SKM-1 (cell line): ENCODE data around the gene DNAI7.

ENCODE experiments used
- DNase-seq: peaks from one replicate; lab custom pipeline; 2025; ENCODE audit not compliant: unreplicated experiment; lab: John Stamatoyannopoulos, UW

Gene DNAI7

GRCh38 chr12:25106818-25107217 lies 88.1 kb downstream of the DNAI7 start:
- no peak for DNase-seq

- no peak for DNase-seq
These were observed 92.6 kb downstream of the DNAI7 start for GRCh38 chr12:25102402-25102801.

DNA sequence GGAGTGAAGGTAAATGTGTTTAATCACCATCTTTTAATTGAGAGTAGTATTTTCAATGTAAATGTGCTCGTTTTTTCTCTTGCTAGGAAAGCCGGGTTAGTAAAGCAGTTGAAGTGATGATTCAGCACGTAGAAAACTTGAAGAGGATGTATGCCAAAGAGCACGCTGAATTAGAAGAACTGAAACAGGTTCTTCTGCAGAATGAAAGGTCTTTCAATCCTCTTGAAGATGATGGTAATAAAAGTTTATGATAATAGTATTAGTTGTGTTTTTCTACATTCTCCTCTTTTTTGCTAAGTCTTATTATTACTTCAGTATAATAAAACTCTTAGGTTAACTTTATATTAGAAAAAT lies 93.9 kb downstream of the DNAI7 start:
- DNase-seq, result no peak

- no peak for DNase-seq
These were observed 94.5 kb downstream of the DNAI7 start for GRCh38 chr12:25100194-25101091.

- DNase-seq, result no peak
These were observed 96.0 kb downstream of the DNAI7 start for GRCh38 chr12:25099010-25099409.

GRCh38 chr12:25089738-25090137 lies 105.2 kb downstream of the DNAI7 start:
- no peak for DNase-seq

DNA sequence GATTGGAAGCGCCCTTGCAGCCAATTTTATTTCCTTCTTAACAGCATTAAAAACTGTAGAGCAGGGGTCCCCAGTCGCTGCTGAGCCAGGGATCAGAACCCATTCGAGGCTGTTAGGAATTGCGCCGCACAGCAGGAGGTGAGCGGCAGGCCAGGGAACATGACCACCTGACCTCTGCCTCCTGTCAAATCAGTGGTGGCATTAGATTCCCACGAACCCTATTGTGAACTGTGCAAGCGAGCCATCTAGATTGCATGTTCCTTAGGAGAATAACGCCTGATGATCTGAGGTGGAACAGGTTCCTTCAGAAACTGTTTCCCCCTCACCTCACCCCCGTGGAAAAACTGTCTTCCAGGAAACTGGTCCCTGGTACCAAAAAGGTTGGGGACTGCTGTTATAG lies 107.4 kb downstream of the DNAI7 start:
- no peak for DNase-seq

DNA sequence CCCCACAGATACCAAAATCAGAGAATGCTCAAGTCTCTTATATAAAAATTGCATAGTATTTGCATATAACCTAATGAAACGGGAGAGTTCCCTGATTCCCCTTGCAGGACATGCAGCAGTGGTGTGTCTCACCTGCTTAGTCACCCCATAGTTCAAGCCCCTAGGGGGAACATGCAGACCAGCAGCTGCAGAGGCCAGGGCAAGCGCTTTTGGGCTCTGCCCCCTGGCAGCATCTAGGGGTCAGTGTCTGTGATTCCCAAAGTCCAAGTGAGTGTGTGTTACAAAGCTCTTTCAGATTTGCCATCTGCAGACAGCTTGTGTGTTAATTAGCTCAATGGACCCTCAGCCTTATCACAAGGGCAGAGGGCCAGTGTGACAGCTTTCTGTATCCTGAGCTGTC lies 110.1 kb downstream of the DNAI7 start:
- no peak for DNase-seq

DNA sequence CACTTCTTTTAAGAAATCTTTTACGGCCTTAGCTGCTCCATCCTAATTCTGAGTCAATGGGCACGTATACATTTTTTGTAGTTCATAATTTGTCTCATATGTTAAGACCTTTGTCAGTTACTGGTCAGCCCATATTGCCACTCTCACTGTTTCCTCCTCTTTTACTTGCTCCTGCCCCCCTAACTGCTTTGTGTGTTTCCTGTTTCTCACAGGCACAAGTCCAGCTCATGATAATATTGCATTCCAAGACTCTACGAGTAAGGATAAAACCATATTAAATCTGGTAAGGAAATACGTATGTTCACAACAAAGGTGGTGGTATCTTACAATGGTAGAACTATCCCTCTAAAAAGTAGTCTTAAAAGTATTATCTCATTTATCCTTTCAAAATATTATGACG lies 111.7 kb downstream of the DNAI7 start:
- no peak for DNase-seq

GRCh38 chr12:25082628-25083027 lies 112.3 kb downstream of the DNAI7 start:
- DNase-seq, result no peak

GRCh38 chr12:25079393-25079792 lies 115.6 kb downstream of the DNAI7 start:
- no peak for DNase-seq

DNA sequence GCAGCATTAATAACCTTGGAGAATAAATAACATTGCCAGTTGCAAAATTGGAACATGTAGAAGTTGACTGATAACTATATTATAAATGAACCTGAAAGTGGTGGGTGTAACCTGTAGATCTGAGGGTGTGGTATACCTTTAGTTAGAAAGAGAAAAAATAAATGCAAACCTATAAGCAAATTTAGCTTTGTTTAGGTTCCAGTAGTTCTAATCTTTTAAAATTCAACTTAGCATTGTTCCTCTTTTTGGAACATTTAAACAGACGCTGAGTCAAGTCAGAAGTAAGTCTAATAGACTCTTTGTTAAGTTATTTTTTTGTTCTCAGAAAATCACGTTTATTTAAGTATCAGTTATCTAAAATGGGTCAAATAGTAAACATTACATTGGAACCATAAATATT lies 120.0 kb downstream of the DNAI7 start:
- DNase-seq, result no peak

- no peak for DNase-seq
These were observed 120.8 kb downstream of the DNAI7 start for GRCh38 chr12:25074113-25074512.

DNA sequence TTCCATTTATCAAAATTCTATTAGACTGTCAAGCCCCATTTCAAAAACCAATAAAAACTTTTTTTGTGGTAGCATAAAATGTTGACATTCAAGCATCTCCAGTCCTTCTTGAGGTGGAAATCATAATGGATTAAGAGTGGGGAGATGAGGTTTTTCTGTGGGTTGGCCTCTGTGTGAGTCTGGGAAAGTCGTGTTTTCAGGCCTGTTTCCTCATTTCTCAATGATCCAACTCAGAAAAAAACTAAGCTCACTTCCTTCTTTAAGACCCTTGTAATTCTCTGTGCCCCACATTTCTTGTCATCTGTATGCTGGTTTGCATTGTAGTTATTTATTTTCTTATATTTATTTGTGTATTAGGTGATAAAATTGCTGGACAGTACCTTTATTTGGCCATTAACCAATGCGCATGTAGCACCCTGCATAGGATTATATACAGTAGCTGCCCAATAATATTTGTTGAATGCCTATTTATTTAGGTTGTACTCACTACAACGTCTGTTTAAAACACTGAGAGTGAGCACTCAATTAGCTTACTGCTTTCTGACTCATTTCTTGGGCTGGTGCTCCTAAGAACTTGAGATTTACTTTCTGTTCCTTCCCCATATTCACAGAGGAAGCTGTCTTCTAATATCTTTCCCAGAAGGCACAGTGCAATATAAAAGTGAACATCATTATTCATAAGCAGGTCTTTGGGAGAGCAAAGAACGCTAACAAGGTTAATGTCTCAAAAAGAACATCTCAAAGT lies 121.9 kb downstream of the DNAI7 start:
- no peak for DNase-seq

DNA sequence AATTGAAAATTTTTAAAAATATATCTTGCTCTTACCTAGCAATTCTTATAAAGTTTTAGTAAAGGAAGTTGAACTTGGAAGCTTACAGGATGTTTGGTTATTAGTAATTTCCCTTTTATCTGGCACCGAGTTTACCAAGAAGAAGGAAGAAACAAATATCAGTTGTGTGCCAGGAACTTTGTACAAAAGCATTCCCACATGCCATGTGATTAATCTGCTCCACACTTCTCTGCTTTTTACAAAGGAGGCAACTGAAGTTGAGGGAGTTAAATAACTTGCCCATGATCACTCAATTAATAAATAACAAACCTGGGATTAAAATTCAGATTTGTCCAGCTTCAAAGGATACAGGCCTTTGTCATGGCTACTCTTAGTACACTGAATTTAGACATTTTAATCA lies 123.6 kb downstream of the DNAI7 start:
- DNase-seq, result no peak

- DNase-seq, result no peak
These were observed 125.7 kb downstream of the DNAI7 start for GRCh38 chr12:25069224-25069623.

- DNase-seq, result no peak
These were observed 129.9 kb downstream of the DNAI7 start for GRCh38 chr12:25065035-25065434.

DNA sequence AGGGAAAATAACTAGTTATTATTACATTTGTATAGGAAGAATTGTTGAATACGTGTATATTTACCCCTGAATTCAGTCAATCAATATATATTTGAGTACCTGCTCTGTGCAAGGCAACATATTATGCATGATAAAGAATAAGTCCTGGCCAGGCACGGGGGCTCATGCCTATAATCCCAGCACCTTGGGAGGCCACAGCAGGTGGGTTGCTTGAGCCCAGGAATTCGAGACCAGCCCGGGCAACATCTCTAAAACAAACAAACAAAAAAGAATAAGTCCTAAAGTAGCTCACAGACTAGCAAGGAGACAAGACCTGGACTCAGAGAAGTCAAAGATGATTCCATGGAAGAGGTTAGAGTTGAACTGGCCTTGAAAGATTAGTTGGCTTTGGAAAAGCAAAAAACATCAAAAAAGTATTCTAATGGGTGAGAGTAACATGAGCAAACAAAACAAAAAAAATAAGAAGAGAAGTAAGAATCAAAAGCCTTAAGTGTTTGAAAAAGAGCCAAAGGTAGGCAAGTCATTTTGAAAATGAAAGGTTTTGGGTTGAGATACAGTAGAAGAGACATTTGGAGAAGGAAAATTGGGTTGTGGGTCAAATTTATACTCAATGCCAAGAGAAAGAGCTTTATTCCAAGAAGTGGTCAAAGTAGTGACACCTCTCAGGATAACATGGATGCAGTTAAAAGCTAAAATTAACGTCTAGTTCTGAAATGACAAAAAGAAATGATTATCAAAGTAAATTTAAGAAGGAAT lies 130.9 kb downstream of the DNAI7 start:
- no peak for DNase-seq

DNA sequence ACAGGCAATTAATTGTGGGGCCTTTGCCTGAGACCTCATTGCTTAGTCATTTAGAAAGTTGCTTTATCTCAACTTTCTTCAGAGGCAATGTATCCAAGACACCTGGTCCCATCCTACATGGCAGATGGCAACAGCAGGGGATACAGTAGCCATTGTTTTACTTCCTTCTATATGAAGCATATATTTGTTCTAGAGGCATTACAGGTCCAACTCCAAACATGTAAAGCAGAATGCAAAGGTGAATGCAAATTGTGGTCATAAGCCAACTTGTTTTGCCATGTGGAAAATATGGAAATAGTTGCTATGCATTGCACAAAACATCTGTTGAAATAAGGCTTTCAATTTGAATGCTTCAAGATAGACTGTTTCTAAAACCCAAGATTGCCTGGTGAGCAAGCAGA lies 136.3 kb downstream of the DNAI7 start:
- no peak for DNase-seq
